ENCODE data around the gene C19orf44.
"Not testable (repeated sequence)": the region's sequence is repeated elsewhere in the genome, so short reads cannot be mapped to it uniquely, and the experiment has no call there.

Gene C19orf44

DNA sequence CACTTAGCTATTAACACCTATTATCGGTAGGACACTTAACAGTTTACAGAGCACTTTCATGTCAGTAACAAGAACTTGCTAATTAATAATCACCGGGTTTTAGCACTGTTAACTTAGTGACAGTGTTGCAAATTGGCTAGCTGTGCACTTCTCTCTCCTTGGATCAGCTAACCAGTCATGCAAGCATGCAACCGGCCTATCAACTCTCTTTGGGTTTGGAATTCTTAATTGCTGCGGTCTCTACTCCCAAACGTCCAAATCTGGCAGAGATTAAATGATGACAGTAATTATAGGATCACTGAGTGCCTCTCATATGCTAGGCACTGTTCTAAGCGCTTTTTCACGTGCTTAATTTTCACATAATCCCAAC lies 25.7 kb upstream of the C19orf44 start:
- no peak for DNase-seq

DNA sequence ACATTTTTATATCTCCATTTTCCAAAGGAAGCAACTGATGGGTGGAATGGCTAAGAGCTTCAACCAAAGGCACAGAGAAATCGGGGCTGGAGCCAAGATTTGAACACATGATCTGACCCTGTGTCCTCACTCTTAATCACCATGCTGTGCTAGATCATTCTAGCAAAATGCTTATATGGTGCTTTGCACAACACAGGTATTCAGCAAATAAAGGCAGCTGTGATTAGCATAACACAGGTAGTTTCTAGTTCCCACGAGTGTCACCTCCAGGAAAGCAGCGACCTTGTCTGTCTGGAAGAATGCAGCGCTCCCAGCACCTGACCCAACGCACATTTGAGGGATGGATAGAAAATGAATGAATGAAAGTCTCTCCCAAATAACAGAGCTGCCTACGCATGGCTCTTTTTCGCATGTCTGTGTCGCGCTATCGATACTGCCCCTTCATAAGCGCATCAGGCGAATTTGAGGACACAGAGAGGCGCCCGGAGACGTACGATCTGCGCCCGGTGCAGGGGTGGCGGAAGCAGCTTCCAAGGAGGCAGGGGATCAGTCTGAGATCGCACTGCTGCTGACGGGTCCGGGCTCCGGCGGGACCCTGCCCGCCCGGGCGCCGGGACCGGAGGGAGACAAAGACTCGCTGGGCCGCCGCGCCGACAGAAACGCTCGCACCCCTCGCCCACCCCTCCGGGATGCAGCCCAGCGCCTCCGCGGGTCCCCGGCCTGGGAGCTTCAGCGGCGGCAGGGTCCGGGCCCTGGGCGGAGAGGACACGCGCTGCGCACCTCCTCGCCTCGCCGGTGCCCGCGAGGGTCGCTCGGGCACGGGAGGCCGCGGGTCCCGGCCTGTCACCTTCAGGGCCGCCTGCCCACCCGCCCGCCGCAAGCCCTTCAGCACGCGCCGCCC lies 25.0 kb upstream of the C19orf44 start:
- no peak for DNase-seq

DNA sequence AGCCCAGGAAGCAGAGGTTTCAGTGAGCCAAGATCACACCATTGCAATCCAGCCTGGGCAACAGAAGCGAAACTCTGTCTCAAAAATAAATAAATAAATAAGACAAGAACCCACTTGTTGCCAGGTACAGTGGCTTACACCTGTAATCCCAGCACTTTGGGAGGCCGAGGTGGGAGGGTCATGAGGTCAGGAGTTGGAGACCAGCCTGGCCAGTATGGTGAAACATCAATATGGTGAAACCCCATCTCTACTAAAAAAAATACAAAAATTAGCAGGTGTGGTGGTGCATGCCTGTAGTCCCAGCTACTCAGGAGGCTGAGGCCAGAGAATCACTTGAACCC lies 23.7 kb upstream of the C19orf44 start:
- DNase-seq = not testable (repeated sequence)

GRCh38 chr19:16472992-16473391 lies 23.2 kb upstream of the C19orf44 start:
- no peak for DNase-seq

DNA sequence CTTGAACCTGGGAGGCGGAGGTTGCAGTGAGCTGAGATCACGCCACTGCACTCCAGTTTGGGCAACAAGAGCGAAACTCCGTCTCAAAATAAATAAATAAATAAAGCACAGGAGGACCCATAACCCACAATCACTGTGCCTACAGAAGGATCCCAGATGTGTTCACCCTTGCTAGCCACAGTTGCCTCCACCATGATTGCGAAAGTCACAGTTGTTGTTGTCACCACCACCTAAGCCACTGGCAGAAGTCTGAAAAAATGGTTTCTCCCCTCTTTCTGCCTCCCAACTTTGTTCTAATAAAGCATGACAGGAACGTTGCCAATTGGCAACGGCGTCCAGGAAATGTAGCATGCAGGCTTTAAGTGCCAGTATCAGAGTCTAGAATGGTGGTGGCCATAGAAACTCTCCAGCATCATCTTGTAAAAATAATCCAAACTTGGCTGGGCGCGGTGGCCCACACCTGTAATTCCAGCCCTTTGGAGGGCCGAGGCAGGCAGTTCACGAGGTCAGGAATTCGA lies 22.3 kb upstream of the C19orf44 start:
- DNase-seq = no peak

DNA sequence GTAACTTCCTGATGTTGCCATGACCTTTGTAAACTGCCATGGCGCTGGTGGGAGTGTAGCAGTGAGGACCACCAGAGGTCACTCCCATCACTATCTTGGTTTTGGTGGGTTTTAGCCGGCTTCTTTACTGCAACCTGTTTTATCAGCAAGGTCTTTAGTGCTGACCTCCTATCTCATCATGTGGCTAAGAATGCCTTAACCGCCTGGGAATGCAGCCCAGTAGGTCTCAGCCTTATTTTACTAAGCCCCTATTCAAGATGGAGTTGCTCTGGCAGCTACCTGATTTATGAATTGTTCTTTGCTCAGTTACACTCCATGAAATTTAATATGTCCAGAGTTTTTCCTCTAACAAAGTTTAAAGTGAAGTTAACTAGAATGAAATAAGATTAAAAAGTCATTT lies 19.8 kb upstream of the C19orf44 start:
- DNase-seq = no peak

DNA sequence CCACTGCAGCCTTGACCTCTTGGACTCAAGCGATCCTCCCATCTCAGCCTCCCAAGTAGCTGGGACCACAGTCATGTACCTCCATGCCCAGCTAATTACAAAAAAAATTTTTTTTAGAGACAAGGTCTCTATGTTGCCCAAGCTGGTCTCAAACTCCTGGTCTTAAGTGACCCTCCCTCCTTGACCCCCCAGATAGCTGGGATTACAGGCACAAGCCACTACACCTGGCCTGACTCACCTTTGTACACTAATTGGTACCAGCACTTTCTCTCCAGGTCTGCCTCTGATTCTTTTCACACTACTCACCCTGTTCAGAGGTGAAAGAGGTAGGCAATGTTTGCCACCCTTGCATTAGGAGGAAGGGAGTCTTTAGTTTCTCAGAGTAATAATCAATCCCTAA lies 18.9 kb upstream of the C19orf44 start:
- no peak for DNase-seq

DNA sequence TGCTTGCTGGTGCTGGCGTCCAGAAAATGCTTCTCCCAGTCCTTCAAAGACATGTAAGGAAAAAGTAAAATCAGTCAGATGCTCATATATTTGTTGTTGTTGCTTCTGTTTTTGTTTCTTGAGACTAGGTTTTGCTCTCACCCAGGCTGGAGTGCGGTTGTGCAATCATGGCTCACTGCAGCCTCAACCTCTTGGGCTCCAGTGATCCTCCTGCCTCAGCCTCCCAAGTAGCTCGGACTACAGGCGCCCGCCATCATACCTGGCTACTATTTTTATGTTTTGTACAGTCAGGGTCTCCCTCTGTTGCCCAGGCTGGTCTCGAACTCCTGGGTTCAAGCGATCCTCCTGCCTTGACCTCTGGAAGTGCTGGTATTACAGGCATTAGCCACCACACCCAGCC lies 13.4 kb upstream of the C19orf44 start:
- DNase-seq = no peak

- not testable (repeated sequence) for DNase-seq
Measured at GRCh38 chr19:16486476-16486875, 9.7 kb upstream of the C19orf44 start.

DNA sequence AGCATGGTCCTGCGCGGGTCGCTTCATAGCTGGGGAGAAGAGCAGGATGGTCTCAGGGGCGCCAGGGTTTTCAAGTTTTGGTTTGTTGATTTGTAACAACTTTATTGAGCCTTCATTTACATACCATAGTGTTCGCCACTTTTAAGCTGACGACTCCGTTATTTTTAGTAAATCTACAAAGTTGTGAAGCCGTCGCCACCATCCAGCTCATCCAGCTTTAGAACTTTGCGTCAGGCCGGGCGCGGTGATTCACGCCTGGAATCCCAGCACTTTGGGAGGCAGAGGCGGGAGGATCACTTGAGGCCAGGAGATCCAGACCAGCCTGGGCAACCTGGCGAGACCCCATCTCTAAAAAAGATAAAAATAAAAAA lies 404 bp downstream of the C19orf44 start:
- no peak for DNase-seq

DNA sequence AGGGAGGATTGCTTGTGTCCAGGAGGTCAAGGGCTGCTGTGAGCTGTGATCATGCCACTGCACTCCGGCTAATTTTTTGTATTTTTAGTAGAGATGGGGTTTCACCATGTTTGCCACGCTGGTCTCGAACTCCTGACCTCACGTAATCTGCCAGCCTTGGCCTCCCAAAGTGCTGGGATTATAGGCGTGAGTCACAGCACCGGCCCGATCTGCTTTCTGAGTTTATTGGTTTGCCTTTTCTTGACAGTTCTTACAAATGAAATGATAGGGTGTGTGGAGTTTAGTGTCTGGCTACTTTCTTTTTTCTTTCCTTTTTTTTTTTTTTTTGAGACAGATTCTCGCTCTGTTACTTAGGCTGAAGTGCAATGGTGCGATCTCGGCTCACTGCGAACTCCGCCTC lies 848 bp downstream of the C19orf44 start:
- no peak for DNase-seq

GRCh38 chr19:16497837-16498236 lies 1.6 kb downstream of the C19orf44 start:
- DNase-seq = no peak

- DNase-seq = no peak
Measured at GRCh38 chr19:16504271-16504670, 8.1 kb downstream of the C19orf44 start.

DNA sequence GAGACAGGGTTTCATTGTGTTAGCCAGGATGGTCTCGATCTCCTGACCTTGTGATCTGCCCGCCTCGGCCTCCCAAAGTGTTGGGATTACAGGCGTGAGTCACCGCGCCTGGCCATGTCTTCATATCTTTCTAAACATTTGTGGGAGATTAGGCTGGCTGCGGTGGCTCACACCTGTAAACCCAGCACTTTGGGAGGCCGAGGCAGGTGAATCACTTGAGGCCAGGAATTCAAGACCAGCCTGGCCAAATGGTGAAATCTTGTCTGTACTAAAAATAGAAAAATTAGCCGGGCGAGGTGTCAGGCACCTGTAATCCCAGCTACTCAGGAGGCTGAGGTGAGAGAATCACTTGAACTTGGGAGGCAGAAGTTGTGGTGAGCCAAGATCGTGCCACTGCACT lies 10.0 kb downstream of the C19orf44 start:
- not testable (repeated sequence) for DNase-seq

GRCh38 chr19:16506961-16507360 lies 10.8 kb downstream of the C19orf44 start:
- DNase-seq = no peak

DNA sequence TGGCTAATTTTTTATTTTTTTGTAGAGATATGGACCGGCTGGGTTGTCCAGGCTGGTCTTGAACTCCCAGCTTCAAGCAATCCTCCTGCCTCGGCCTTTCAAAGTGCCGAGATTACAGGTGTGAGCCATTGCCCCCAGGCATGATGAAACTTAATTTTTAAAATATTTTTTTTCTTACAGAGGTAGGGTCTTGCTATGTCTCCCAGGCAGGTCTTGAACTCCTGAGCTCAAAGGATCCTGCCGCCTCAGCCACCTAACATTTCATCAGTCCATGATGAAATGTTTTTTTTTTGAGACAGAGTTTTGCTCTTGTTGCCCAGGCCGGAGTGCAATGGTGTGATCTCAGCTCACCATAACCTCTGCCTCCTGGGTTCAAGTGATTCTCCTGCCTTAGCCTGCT lies 12.4 kb downstream of the C19orf44 start:
- DNase-seq = no peak

DNA sequence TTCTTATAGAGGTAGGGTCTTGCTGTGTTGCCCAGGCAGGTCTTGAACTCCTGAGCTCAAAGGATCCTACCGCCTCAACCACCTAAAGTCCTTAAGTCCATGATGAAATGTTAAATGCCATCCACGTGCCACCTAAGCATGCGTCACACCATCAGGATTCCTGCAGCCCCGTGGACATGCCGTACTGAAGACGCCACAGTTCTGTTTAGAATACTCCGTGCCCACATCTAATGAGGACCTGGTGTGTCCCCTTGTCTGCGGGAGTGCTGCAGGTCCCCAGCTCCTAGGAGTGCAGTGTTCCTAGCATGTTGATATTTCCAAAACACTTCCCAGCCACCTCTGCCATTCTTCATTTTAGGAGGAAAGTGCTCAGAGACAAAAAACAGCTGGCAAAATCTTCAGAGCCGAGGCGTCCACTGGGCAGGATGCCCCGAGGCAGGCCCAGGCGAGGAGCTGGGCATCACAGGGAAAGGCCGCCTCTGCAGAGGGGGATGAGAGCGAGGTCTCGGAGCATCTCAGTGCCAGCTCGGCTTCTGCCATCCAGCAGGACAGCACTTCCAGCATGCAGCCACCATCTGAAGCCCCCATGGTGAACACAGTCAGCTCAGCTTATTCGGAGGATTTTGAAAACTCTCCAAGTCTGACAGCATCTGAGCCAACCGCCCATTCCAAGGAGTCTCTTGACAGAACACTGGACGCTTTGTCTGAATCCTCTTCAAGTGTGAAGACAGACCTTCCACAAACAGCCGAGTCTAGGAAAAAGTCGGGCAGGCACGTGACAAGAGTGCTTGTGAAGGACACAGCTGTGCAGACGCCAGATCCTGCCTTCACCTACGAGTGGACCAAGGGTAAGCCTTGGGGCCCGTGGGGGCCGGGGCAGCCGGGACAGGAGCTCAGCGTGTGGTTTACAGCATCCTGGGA lies 13.2 kb downstream of the C19orf44 start:
- DNase-seq = no peak

- not testable (repeated sequence) for DNase-seq
Measured at GRCh38 chr19:16512611-16513010, 16.4 kb downstream of the C19orf44 start.

- peak; percentile 52 for DNase-seq
Measured at GRCh38 chr19:16514383-16515019, 18.3 kb downstream of the C19orf44 start.

GRCh38 chr19:16516381-16516780 lies 20.2 kb downstream of the C19orf44 start:
- no peak for DNase-seq

GRCh38 chr19:16516923-16517610 lies 20.9 kb downstream of the C19orf44 start:
- peak; percentile 52 for DNase-seq

GRCh38 chr19:16518061-16518460 lies 21.9 kb downstream of the C19orf44 start:
- DNase-seq = no peak

Measured in islet precursor cell (in vitro differentiated cells).